Measurements from ENCODE around the gene ZNF516. TPM values are rescaled to one million over a fixed set of nuclear protein-coding genes. Genes with fewer than 3 reads are reported as not detected.

ZNF516 gene
- total RNA-seq, 6 experiments from 2014 or later = 34.6 to 52.2 (median 42.2) TPM

DNA sequence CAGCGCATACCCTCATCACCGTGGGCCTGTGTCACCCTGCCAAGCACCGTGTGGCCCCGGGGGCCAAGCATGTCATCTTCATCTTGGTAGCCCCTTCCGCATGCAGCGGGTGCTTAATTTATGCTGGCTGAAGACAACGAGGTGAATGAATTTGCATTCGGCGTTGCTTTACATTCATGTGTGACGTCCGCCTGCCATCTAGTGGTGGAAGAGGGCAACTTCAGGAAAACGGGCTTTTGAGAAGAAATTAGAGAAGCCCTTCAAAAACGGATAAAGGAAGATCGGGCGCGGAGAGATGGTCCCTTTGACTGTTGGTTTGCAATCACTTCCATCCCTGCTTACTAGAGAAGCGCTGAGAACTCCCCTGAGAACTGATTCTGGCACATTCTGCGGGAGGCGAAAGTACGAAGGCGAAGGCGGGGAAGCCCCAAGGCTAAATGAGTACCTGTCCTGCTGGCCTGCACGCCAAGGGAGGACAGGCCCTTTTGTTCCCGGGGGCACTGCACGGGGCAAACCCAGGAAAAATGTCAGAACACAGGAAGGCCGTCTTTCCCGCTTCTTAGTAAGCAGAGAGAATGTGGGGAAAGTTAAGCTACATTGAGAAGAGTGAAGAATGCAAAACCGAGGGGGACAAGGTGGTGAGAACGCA, 145.9 kb downstream of the ZNF516 start:
- peaks cover 17% of the 10 kb centered on the region for H3K27me3 Mint-ChIP-seq (ENCODE audit: insufficient read depth)
- peak; percentile 51 for DNase-seq
- peak overlapping the region; percentile 15; the same call in 1 of the 2 replicates for H3K27ac Mint-ChIP-seq
- H3K4me1 Mint-ChIP-seq (ENCODE audit: low read depth) = peaks cover 25% of the 10 kb centered on the region
- H3K36me3 Mint-ChIP-seq (ENCODE audit: low read depth) = peaks cover 14% of the 10 kb centered on the region
- H3K4me3 Mint-ChIP-seq = no peak overlapping the region; the same call in 1 of the 2 replicates
- TF ChIP-seq, protein P1, sequence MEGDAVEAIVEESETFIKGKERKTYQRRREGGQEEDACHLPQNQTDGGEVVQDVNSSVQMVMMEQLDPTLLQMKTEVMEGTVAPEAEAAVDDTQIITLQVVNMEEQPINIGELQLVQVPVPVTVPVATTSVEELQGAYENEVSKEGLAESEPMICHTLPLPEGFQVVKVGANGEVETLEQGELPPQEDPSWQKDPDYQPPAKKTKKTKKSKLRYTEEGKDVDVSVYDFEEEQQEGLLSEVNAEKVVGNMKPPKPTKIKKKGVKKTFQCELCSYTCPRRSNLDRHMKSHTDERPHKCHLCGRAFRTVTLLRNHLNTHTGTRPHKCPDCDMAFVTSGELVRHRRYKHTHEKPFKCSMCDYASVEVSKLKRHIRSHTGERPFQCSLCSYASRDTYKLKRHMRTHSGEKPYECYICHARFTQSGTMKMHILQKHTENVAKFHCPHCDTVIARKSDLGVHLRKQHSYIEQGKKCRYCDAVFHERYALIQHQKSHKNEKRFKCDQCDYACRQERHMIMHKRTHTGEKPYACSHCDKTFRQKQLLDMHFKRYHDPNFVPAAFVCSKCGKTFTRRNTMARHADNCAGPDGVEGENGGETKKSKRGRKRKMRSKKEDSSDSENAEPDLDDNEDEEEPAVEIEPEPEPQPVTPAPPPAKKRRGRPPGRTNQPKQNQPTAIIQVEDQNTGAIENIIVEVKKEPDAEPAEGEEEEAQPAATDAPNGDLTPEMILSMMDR (IDR thresholded peaks at IDR 0.05) = peak; percentile 95
- peaks cover 9% of the 10 kb centered on the region for H3K9me3 Mint-ChIP-seq

- H3K4me3 Mint-ChIP-seq = no peak overlapping the region
- peaks cover 23% of the 10 kb centered on the region for H3K4me1 Mint-ChIP-seq (ENCODE audit: low read depth)
- peaks cover 2% of the 10 kb centered on the region; the same call in 1 of the 2 replicates for H3K9me3 Mint-ChIP-seq
- TF ChIP-seq, protein P1 (IDR thresholded peaks at IDR 0.05) = no peak
- no peak overlapping the region for H3K27ac Mint-ChIP-seq
- peaks cover 17% of the 10 kb centered on the region for H3K27me3 Mint-ChIP-seq (ENCODE audit: insufficient read depth)
- H3K36me3 Mint-ChIP-seq (ENCODE audit: low read depth) = peaks cover 9% of the 10 kb centered on the region
- DNase-seq = no peak
Measured at GRCh38 chr18:76348267-76349066, 146.6 kb downstream of the ZNF516 start.

DNA sequence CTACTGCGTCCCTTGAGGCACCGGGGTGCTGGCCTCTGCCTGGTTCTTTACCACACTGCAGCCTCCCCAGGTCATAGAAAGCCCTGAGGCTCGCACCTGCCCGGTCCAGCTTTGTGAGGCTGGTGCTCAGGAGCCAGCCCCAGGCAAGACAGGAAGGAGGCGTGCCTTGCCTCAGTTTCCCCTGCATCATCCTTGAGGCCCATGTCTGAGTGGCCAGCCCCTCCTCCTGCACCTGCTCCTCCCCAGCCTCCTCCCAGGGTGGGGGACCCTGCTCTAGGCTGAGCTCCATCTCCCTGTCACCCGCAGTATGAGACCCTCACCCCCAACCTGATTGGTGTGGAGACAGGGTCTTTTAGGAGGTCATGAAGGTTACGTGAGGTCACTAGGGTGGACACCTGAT, 147.7 kb downstream of the ZNF516 start:
- no peak for DNase-seq
- Mint-ChIP-seq H3K27ac (no peak overlapping the region), H3K27me3 (ENCODE audit: insufficient read depth) (peaks cover 16% of the 10 kb centered on the region), H3K4me1 (ENCODE audit: low read depth) (peaks cover 15% of the 10 kb centered on the region), H3K36me3 (ENCODE audit: low read depth) (no peaks in the 10 kb centered on the region), H3K4me3 (no peak overlapping the region), H3K9me3 (no peaks in the 10 kb centered on the region)
- TF ChIP-seq, protein P1 (IDR thresholded peaks at IDR 0.05) = no peak

DNA sequence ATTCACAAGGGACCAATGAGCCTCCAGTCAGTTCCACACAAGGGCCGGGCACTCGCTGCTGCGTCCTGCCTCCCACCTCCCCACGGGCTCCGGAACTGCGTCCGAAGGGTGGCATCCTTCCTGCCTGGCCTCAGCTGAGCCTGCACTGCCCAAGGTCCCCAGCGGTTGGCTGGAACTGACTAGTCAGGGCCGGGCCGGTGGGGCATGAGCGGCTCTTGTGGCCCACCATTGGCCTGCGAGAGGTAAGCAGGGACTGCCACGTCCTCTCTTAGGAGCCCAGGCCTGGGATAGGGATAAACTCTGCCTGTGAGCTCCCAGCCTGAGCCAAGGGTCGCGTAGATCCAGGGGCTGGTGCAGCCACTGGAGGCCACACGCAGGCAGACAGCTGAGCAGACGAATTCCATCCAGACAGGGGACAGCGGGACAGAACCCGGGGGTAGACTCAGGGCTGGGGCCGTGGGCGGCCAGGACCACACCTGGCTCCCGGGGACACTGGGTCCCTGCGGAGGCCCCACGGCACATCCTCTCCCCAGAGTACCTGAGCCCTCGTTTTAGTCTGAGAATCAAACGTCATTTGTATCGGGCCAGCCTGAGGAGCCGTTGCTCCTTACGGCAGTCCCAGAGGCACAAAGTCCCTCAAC, 148.4 kb downstream of the ZNF516 start:
- Mint-ChIP-seq H3K4me1 (ENCODE audit: low read depth) (peaks cover 8% of the 10 kb centered on the region), H3K4me3 (no peak overlapping the region), H3K27ac (no peak overlapping the region), H3K9me3 (no peaks in the 10 kb centered on the region), H3K27me3 (ENCODE audit: insufficient read depth) (peaks cover 13% of the 10 kb centered on the region), H3K36me3 (ENCODE audit: low read depth) (no peaks in the 10 kb centered on the region)
- TF ChIP-seq, protein P1 (IDR thresholded peaks at IDR 0.05) = no peak
- DNase-seq = no peak

- Mint-ChIP-seq H3K4me3 (no peak overlapping the region), H3K36me3 (ENCODE audit: low read depth) (no peaks in the 10 kb centered on the region), H3K27ac (no peak overlapping the region), H3K27me3 (ENCODE audit: insufficient read depth) (peaks cover 13% of the 10 kb centered on the region), H3K4me1 (ENCODE audit: low read depth) (peaks cover 7% of the 10 kb centered on the region; the same call in 1 of the 2 replicates), H3K9me3 (no peaks in the 10 kb centered on the region)
- TF ChIP-seq, protein P1 (IDR thresholded peaks at IDR 0.05) = no peak
- DNase-seq = no peak
Measured at GRCh38 chr18:76345901-76346300, 149.1 kb downstream of the ZNF516 start.

Data from HFFc6 (cell line).